H1 (cell line): ENCODE data around the gene LRRC39. TPM values are rescaled to one million over a fixed set of nuclear protein-coding genes. Genes with fewer than 3 reads are reported as not detected.

Experiments
- FOSL1 ChIP-seq: IDR thresholded peaks from 2 replicates; pipeline ENCODE4 v1.6.1; 2011; ENCODE audit warnings: mild to moderate bottlenecking, low read depth, low read length, moderate library complexity; ENCODE audit not compliant: insufficient read depth
- GABPA ChIP-seq: IDR thresholded peaks from 2 replicates; pipeline ENCODE4 v1.6.1; 2011; ENCODE audit warnings: mild to moderate bottlenecking, low read length, moderate library complexity, borderline replicate concordance; ENCODE audit not compliant: insufficient read depth
- KDM5A ChIP-seq: fragments of 200-600 bp; IDR thresholded peaks from 2 replicates; pipeline ENCODE4 v1.7.1; 2012; ENCODE audit warnings: mild to moderate bottlenecking, low read length, inconsistent platforms, mixed read lengths
- MAFK ChIP-seq: IDR thresholded peaks from 2 replicates; pipeline ENCODE4 v1.6.1; 2012; ENCODE audit warnings: low read depth, mild to moderate bottlenecking, improper control_type of control experiment, low read length
- RAD21 ChIP-seq, 2 experiments: IDR thresholded peaks in 1 of 2; conservative IDR thresholded peaks in 1 of 2; 2 replicates each; pipeline ENCODE4 v1.6.1; 2011; ENCODE audit warnings: low read depth in 2 of 2, low read length in 2 of 2, improper control_type of control experiment in 1 of 2, inconsistent platforms in 1 of 2, mild to moderate bottlenecking in 1 of 2, moderate library complexity in 1 of 2
- RFX5 ChIP-seq: IDR thresholded peaks from 2 replicates; pipeline ENCODE4 v1.6.1; 2011; ENCODE audit warnings: low read depth, low read length, improper control_type of control experiment, borderline replicate concordance
- SP2 ChIP-seq: IDR thresholded peaks from 2 replicates; pipeline ENCODE4 v1.6.1; 2012; ENCODE audit warnings: mild to moderate bottlenecking, low read length, inconsistent platforms
- SP4 ChIP-seq: IDR thresholded peaks from 2 replicates; pipeline ENCODE4 v1.6.1; 2012; ENCODE audit warnings: low read length, inconsistent platforms
- polyA plus RNA-seq, 7 experiments: library from polyadenylated mRNA; depleted of rRNA in 3 of 7; stranded (reverse) in 5 of 7; unstranded in 2 of 7; fragments of >200 nt in 5 of 7; fragments of 200-250 nt in 2 of 7; gene quantifications; 1 replicate in 5 of 7; 2 replicates in 1 of 7; 4 replicates in 1 of 7; pipeline versions ENCODE4 v1.2.1 to v1.2.3, GENCODE V29; 2011 to 2013; ENCODE audit warnings: missing spikeins in 2 of 7, mixed read lengths in 2 of 7
- total RNA-seq: library from RNA; stranded (reverse); fragmentation: NEBNext Ultra II Directional; extraction: Animal tissue kit (Norgen Biotek cat#: 25700); gene quantifications from 2 replicates; pipeline ENCODE4 v1.2.1, GENCODE V29; 2021

The LRRC39 gene
- total and polyA plus RNA-seq, 2 of the 8 experiments (the other 6 are each of a cell fraction or from before 2014, with no cell fraction given), result 0.33 to 0.39 TPM

GRCh38 chr1:100131623-100132022 lies 46.4 kb downstream of the LRRC39 start (continued):
- TF ChIP-seq RAD21 (IDR thresholded peaks at IDR 0.05 in 1 of 2, conservative IDR thresholded peaks at IDR 0.05 in 1 of 2; ENCODE audit: low read depth in 2 of 2, low read length in 2 of 2) (no peak), RFX5 (no peak), FOSL1 (no peak), SP2 (no peak), MAFK (no peak), KDM5A (no peak), SP4 (no peak), GABPA (no peak)
- TF ChIP-seq, all 59 proteins: peak for 0
